ENCODE measurements around the gene PARN. TPM values are rescaled to one million over a fixed set of nuclear protein-coding genes. Genes with fewer than 3 reads are reported as not detected.

PARN gene
- total RNA-seq, 1 experiment from 2014 or later, result 42.5 TPM

- TF ChIP-seq ZNF274 (IDR thresholded peaks at IDR 0.05; ENCODE audit: low read depth, low read length) (no peak), JUND (IDR thresholded peaks at IDR 0.05) (peak; percentile 54; the same call in 1 of the 2 replicates), POLR2A (IDR thresholded peaks at IDR 0.05; ENCODE audit: borderline replicate concordance, extremely low read depth, insufficient read depth, insufficient read length) (no peak), REST (IDR thresholded peaks at IDR 0.05; ENCODE audit: low read depth) (no peak), SP1 (IDR thresholded peaks at IDR 0.05; ENCODE audit: low read depth) (no peak; the same call in 1 of the 2 replicates), EZH2 (IDR thresholded peaks at IDR 0.05) (no peak), FOSL1 (IDR thresholded peaks at IDR 0.05; ENCODE audit: low read depth) (peak; percentile 38; the same call in 1 of the 2 replicates)
Measured at GRCh38 chr16:14486520-14487303, 143.3 kb downstream of the PARN start (continued).

- RAD21 ChIA-PET (ENCODE audit: low non-redundant PET in 1 of 2, low total read pairs in 2 of 2, uncharacterized antibody in 2 of 2, unreplicated experiment in 2 of 2), result no interaction called here
- Histone ChIP-seq H3K9me3 (ENCODE audit: control insufficient read depth in 1 of 2, insufficient read depth in 1 of 2, low read depth in 1 of 2, low read length in 2 of 2) (no peaks in the 10 kb centered on the region), H3K4me2 (ENCODE audit: low read length) (peak overlapping the region; percentile 53), H3K79me2 (ENCODE audit: insufficient read depth, low read length) (peaks cover 5% of the 10 kb centered on the region; the same call in 1 of the 2 replicates), H3K36me3 (ENCODE audit: control insufficient read depth in 1 of 2, insufficient read depth in 2 of 2, low read length in 2 of 2) (peaks cover 0 to 9% of the 10 kb centered on the region in 2 experiments; a peak in 1 of 4 replicates), H2AFZ (ENCODE audit: low read depth, low read length, poor library complexity, severe bottlenecking) (no peak overlapping the region), H3K4me3 (replicated peaks in 1 of 2; ENCODE audit: low read depth in 1 of 2, low read length in 2 of 2) (0 out of 4 replicates have a peak overlapping the region, but pooled peaks of 1 of the 2 experiments have one; percentile 2), H3K27ac (ENCODE audit: low read depth, low read length) (peak overlapping the region; percentile 43; the same call in 1 of the 2 replicates), H4K20me1 (ENCODE audit: insufficient read depth) (no peaks in the 10 kb centered on the region), H3K9ac (ENCODE audit: low read length) (peak overlapping the region; percentile 21), H3K27me3 (ENCODE audit: insufficient read depth, low read length) (no peaks in the 10 kb centered on the region), H3K4me1 (ENCODE audit: control insufficient read depth in 1 of 2, insufficient read depth in 2 of 2, low read length in 2 of 2) (peaks cover 27 to 41% of the 10 kb centered on the region in 2 experiments), H3K9me2 (ENCODE audit: insufficient read depth) (no peaks in the 10 kb centered on the region)
- TF ChIP-seq RAD21 (IDR thresholded peaks at IDR 0.05; ENCODE audit: low read depth) (no peak), CEBPB (IDR thresholded peaks at IDR 0.05; ENCODE audit: low read depth) (no peak), ATF3 (IDR thresholded peaks at IDR 0.05) (no peak), POLR2A (IDR thresholded peaks at IDR 0.05; ENCODE audit: borderline replicate concordance, extremely low read depth, insufficient read depth, insufficient read length) (no peak), SIN3A (IDR thresholded peaks at IDR 0.05; ENCODE audit: low read depth) (no peak)
- CTCF ChIA-PET, result interaction anchor here (1.0 kb wide), 1 partner anchor 16 kb away, joined by 3 read pairs; no protein-coding TSS in a partner anchor
- POLR2A ChIA-PET, result interaction anchor here (1.0 kb wide), 1 partner anchor 16 kb away, joined by 7 read pairs; no protein-coding TSS in a partner anchor
- intact Hi-C loops (cut with micrococcal nuclease), result no loop called here
- ATAC-seq, result peak; percentile 21; the same call in 1 of the 2 replicates
- no TSS peak for BruUV-seq (replicated peaks)
- no peak for DNase-seq (ENCODE audit: low read depth, low spot score)
Measured at GRCh38 chr16:14485811-14486519, 144.1 kb downstream of the PARN start.
